Endothelial cell of umbilical vein (primary cell): ENCODE data around the gene CPNE2. TPM values are rescaled to one million over a fixed set of nuclear protein-coding genes. Genes with fewer than 3 reads are reported as not detected.

Experiments used
- BruUV-seq: library from RNA; stranded (reverse); fragments of 400-500 nt; replicated peaks from 2 replicates; lab custom pipeline; 2021; lab: Mats Ljungman, UMichigan
- CTCF ChIA-PET: fragments of 300-600, 350-600 bp; sonication (Branson Sonifier 250); formaldehyde crosslinking; loops from one replicate; lab custom pipeline; 2021; ENCODE audit warnings: antibody characterized with exemption, inconsistent platforms; lab: Charles Lee
- POLR2A ChIA-PET: fragments of 300-600, 350-600 bp; sonication (Branson Sonifier 250); formaldehyde crosslinking; loops from one replicate; lab custom pipeline; 2021; ENCODE audit warnings: antibody characterized with exemption, inconsistent platforms; lab: Charles Lee
- DNase-seq: peaks from one replicate; pipeline ENCODE4 v3.0.0-alpha.2; 2011; ENCODE audit warnings: low read depth, low spot score
- FAIRE-seq: peaks from 2 replicates; lab custom pipeline; 2011; peaks lifted over from hg19 to GRCh38; lab: Jason Lieb, UNC
- H2AFZ ChIP-seq: 2 replicates; pipeline ENCODE4 v1.6.0; 2012; ENCODE audit warnings: low read depth, low read length, control low read depth, inconsistent platforms
- H3K27ac ChIP-seq: 2 replicates; pipeline ENCODE4 v1.5.1; 2011; ENCODE audit warnings: low read depth, mild to moderate bottlenecking, control low read depth, low read length, moderate library complexity; ENCODE audit not compliant: insufficient read depth
- H3K27me3 ChIP-seq, 2 experiments: 2 replicates each; pipeline versions ENCODE4 v1.6.0 to v1.6.1; 2011; ENCODE audit warnings: low read length in 2 of 2, mixed read lengths in 1 of 2; ENCODE audit not compliant: control insufficient read depth in 2 of 2, insufficient read depth in 2 of 2
- H3K36me3 ChIP-seq, 2 experiments: 2 replicates in 1 of 2; 3 replicates in 1 of 2; pipeline ENCODE4 v1.5.1; 2011; ENCODE audit warnings: low read length in 2 of 2, mild to moderate bottlenecking in 1 of 2, moderate library complexity in 1 of 2; ENCODE audit not compliant: control insufficient read depth in 2 of 2, insufficient read depth in 2 of 2; ENCODE audit errors: extremely low read depth in 1 of 2
- H3K4me1 ChIP-seq: 3 replicates; pipeline ENCODE4 v1.5.1; 2011; ENCODE audit warnings: mild to moderate bottlenecking, low read length; ENCODE audit not compliant: control insufficient read depth, insufficient read depth; ENCODE audit errors: extremely low read depth
- H3K4me2 ChIP-seq: 2 replicates; pipeline ENCODE4 v1.6.1; 2011; ENCODE audit warnings: low read length, control low read depth, mixed read lengths; ENCODE audit not compliant: insufficient read depth
- H3K4me3 ChIP-seq, 3 experiments: fragments of 200-600 bp in 1 of 3; sonication (generic), shearing (Covaris generic) in 1 of 3; replicated peaks in 1 of 3; 2 replicates each; pipeline ENCODE4 v1.5.1; 2011 to 2016; ENCODE audit warnings: control low read depth in 3 of 3, low read length in 3 of 3, mild to moderate bottlenecking in 2 of 3, inconsistent platforms in 1 of 3, low read depth in 1 of 3, moderate library complexity in 1 of 3; ENCODE audit not compliant: insufficient read depth in 1 of 3
- H3K79me2 ChIP-seq: 2 replicates; pipeline ENCODE4 v1.6.0; 2012; ENCODE audit warnings: low read length, inconsistent platforms; ENCODE audit not compliant: control insufficient read depth, insufficient read depth
- H3K9ac ChIP-seq: replicated peaks from 2 replicates; pipeline ENCODE3; 2011; ENCODE audit warnings: low read length, control low read depth; ENCODE audit not compliant: insufficient read depth; ENCODE audit errors: extremely low read depth
- H3K9me1 ChIP-seq: replicated peaks from 3 replicates; pipeline ENCODE4 v1.6.0; 2011; ENCODE audit warnings: mild to moderate bottlenecking, low read length; ENCODE audit not compliant: control insufficient read depth, insufficient read depth; ENCODE audit errors: extremely low read depth
- H3K9me3 ChIP-seq: replicated peaks from 2 replicates; pipeline ENCODE4 v1.5.1; 2012; ENCODE audit warnings: low read length, inconsistent platforms; ENCODE audit not compliant: control insufficient read depth, insufficient read depth
- H4K20me1 ChIP-seq: replicated peaks from 2 replicates; pipeline ENCODE3; 2011; ENCODE audit warnings: mild to moderate bottlenecking, low read length; ENCODE audit not compliant: control insufficient read depth, insufficient read depth; ENCODE audit errors: extremely low read depth
- CTCF ChIP-seq, 2 donors: IDR thresholded peaks; 1 replicate in 1 of 2; 2 replicates in 1 of 2; pipeline ENCODE4 v1.5.1; 2011; ENCODE audit warnings: low read length in 2 of 2, mild to moderate bottlenecking in 2 of 2, moderate library complexity in 2 of 2, control low read depth in 1 of 2, inconsistent platforms in 1 of 2, low read depth in 1 of 2; ENCODE audit not compliant: insufficient read depth in 1 of 2; ENCODE audit errors: extremely low read depth in 1 of 2
- EZH2 ChIP-seq: IDR thresholded peaks from 2 replicates; pipeline ENCODE4 v1.6.1; 2012; ENCODE audit warnings: borderline replicate concordance, low read depth, mild to moderate bottlenecking, moderate library complexity, low read length, inconsistent platforms; ENCODE audit not compliant: severe bottlenecking
- FOS ChIP-seq: IDR thresholded peaks from 2 replicates; pipeline ENCODE4 v1.6.1; 2011; ENCODE audit warnings: mild to moderate bottlenecking, low read length, moderate library complexity, borderline replicate concordance; ENCODE audit not compliant: insufficient read depth
- GATA2 ChIP-seq: IDR thresholded peaks from 2 replicates; pipeline ENCODE4 v1.7.0; 2011; ENCODE audit warnings: low read depth, mild to moderate bottlenecking, moderate library complexity, mixed read lengths, low read length; ENCODE audit not compliant: insufficient read length, insufficient read depth
- JUN ChIP-seq: IDR thresholded peaks from 2 replicates; pipeline ENCODE4 v1.6.1; 2011; ENCODE audit warnings: borderline replicate concordance, low read depth; ENCODE audit not compliant: insufficient read length, insufficient read depth
- MAX ChIP-seq: IDR thresholded peaks from 2 replicates; pipeline ENCODE4 v1.6.1; 2011; ENCODE audit not compliant: insufficient read depth, insufficient read length
- MYC ChIP-seq: IDR thresholded peaks from one replicate; pipeline ENCODE4 v1.6.1; 2011; ENCODE audit warnings: mild to moderate bottlenecking, low read depth, low read length
- POLR2A ChIP-seq: IDR thresholded peaks from 2 replicates; pipeline ENCODE4 v1.6.1; 2012; ENCODE audit warnings: low read depth, mild to moderate bottlenecking, control low read depth, low read length
- POLR2AphosphoS5 ChIP-seq: IDR thresholded peaks from 2 replicates; pipeline ENCODE4 v1.6.1; 2012; ENCODE audit warnings: low read depth, mild to moderate bottlenecking, control low read depth, low read length, moderate library complexity; ENCODE audit not compliant: insufficient read depth
- dilution Hi-C: fragments of 300-500 bp; cut with MboI; formaldehyde crosslinking; loops from one replicate; pipeline ENCODE4 v1.15.0; 2019; ENCODE audit warnings: low sequenced_read_pairs; ENCODE audit not compliant: extremely low pct_ligation_motif_present
- intact Hi-C: fragments of 100-400 bp; cut with micrococcal nuclease; formaldehyde crosslinking; loops from one replicate; pipeline ENCODE4 v1.10.0; 2022
- polyA plus RNA-seq, 4 experiments: library from polyadenylated mRNA; depleted of rRNA in 3 of 4; stranded (reverse) in 3 of 4; unstranded in 1 of 4; fragments of >200 nt; gene quantifications; 2 replicates each; pipeline versions ENCODE4 v1.2.1 to v1.2.3, GENCODE V29; 2011 to 2012; ENCODE audit warnings: missing spikeins in 1 of 4
- total RNA-seq: library from RNA; stranded (reverse); gene quantifications from 2 replicates; pipeline ENCODE4 v1.2.3, GENCODE V29; 2021

Gene CPNE2
- total and polyA plus RNA-seq, 2 donors (not counting 3 experiments of a cell fraction or from before 2014, with no cell fraction given) = 91.9 to 187 TPM

GRCh38 chr16:57055671-57056070 lies 36.7 kb upstream of the CPNE2 start:
- no peak overlapping the region for H3K4me3 ChIP-seq
- H3K27me3 ChIP-seq = no peaks in the 10 kb centered on the region
- no peak overlapping the region for H2AFZ ChIP-seq
- dilution Hi-C loops = no loop called here
- H3K4me1 ChIP-seq = no peaks in the 10 kb centered on the region
- FAIRE-seq (no peak), DNase-seq (no peak)
- H3K9me1 ChIP-seq = no peaks in the 10 kb centered on the region
- H3K36me3 ChIP-seq = no peaks in the 10 kb centered on the region
- no peak overlapping the region for H3K4me2 ChIP-seq
- ChIA-PET POLR2A (no interaction called here), CTCF (interaction anchor here (1.3 to 2.0 kb wide), 3 partner anchors 10 to 92 kb away, joined by 3 to 7 read pairs (median 3); no protein-coding TSS in a partner anchor)
- BruUV-seq = no TSS peak
- no peak overlapping the region for H3K9ac ChIP-seq
- H3K79me2 ChIP-seq = no peaks in the 10 kb centered on the region
- intact Hi-C loops = no loop called here
- H3K9me3 ChIP-seq = no peaks in the 10 kb centered on the region
- no peaks in the 10 kb centered on the region for H4K20me1 ChIP-seq
- H3K27ac ChIP-seq = no peak overlapping the region
- no peak for TF ChIP-seq JUN
- TF ChIP-seq MYC = no peak
- TF ChIP-seq FOS = no peak
- TF ChIP-seq CTCF (IDR thresholded peaks at IDR 0.05; ENCODE audit: extremely low read depth in 1 of 2, insufficient read depth in 1 of 2, low read depth in 1 of 2, low read length in 2 of 2) = no peak
- no peak for TF ChIP-seq POLR2AphosphoS5
- no peak for TF ChIP-seq POLR2A
- no peak for TF ChIP-seq GATA2
- no peak for TF ChIP-seq EZH2
- TF ChIP-seq MAX = no peak
